HCT116 (cell line): ENCODE data around the gene HS6ST3.

Experiments
- ELF1 ChIP-seq: IDR thresholded peaks from 2 replicates; pipeline ENCODE4 v1.6.1; 2012; ENCODE audit warnings: low read depth, borderline replicate concordance
- EZH2 ChIP-seq: fragments of 200-600 bp; sonication (generic); IDR thresholded peaks from 2 replicates; pipeline ENCODE4 v1.6.1; 2017; ENCODE audit warnings: antibody characterized with exemption, mixed run types
- EZH2phosphoT487 ChIP-seq: fragments of 200-600 bp; IDR thresholded peaks from 2 replicates; pipeline ENCODE4 v1.6.1; 2018; ENCODE audit warnings: antibody characterized with exemption, borderline replicate concordance
- POLR2AphosphoS5 ChIP-seq: IDR thresholded peaks from 2 replicates; pipeline ENCODE4 v1.6.1; 2011; ENCODE audit warnings: mild to moderate bottlenecking, low read depth, low read length, moderate library complexity
- RAD21 ChIP-seq: IDR thresholded peaks from 2 replicates; pipeline ENCODE4 v1.6.1; 2012; ENCODE audit warnings: low read depth, mild to moderate bottlenecking
- SIN3A ChIP-seq: IDR thresholded peaks from 2 replicates; pipeline ENCODE4 v1.6.1; 2012; ENCODE audit warnings: low read depth
- SP1 ChIP-seq: IDR thresholded peaks from 2 replicates; pipeline ENCODE4 v1.6.1; 2012; ENCODE audit warnings: low read depth
- TCF7L2 ChIP-seq: IDR thresholded peaks from 2 replicates; pipeline ENCODE4 v1.7.0; 2011; ENCODE audit warnings: borderline replicate concordance, inconsistent platforms; ENCODE audit not compliant: insufficient read depth, insufficient read length; ENCODE audit errors: extremely low read depth
- YY1 ChIP-seq: IDR thresholded peaks from 2 replicates; pipeline ENCODE4 v1.6.1; 2011; ENCODE audit warnings: low read length, low read depth, moderate library complexity, mild to moderate bottlenecking; ENCODE audit not compliant: insufficient replicate concordance; ENCODE audit errors: extremely low read depth
- TF ChIP-seq, protein P1 (sequence below), 3 experiments: fragments of 200-600 bp in 1 of 3; sonication (generic) in 1 of 3; IDR thresholded peaks in 2 of 3; conservative IDR thresholded peaks in 1 of 3; 2 replicates each; pipeline ENCODE4 v1.5.1; 2012 to 2017; ENCODE audit warnings: low read depth in 2 of 3, low read length in 2 of 3, antibody characterized with exemption in 1 of 3, borderline replicate concordance in 1 of 3, control low read depth in 1 of 3, mild to moderate bottlenecking in 1 of 3, mixed read lengths in 1 of 3, mixed run types in 1 of 3, moderate library complexity in 1 of 3; ENCODE audit not compliant: insufficient read depth in 1 of 3
- TF ChIP-seq, protein P2 (sequence below): IDR thresholded peaks from 2 replicates; pipeline ENCODE4 v1.6.1; 2012; ENCODE audit warnings: low read depth
- TF ChIP-seq, protein P3 (sequence below): IDR thresholded peaks from 2 replicates; pipeline ENCODE4 v1.6.1; 2012

DNA sequence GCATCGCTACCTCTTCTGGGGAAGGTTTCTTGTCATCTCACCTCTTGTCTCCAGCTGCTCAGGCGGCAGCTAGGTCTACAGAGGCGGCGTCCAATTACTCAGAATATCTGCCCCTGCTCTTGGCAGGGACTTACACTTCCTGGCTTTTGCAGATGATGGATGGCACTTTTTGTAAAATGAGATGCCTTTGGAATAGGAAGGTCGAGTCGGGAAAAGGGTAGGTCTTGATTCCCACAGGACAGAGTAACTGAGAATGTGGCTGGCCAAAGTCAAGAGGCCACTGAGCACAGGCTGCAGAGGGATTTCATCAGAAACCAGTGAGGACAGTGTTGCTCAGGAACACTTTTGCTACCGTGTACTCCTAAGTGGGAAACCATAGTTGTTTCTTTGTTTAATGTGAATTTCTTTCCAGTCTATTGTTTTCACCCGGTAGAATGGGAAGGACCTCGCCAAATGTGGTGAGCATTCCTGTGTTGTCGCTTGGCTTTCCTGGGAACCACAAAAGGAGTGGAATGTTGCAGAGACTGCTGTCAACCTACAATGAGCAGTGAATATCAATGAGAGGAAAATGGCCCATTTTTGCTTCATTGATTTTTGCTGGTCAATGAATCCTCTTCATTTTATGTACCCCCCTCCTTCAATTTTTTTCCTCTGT is 383.7 kb downstream of the HS6ST3 start:
- TF ChIP-seq, protein P1, sequence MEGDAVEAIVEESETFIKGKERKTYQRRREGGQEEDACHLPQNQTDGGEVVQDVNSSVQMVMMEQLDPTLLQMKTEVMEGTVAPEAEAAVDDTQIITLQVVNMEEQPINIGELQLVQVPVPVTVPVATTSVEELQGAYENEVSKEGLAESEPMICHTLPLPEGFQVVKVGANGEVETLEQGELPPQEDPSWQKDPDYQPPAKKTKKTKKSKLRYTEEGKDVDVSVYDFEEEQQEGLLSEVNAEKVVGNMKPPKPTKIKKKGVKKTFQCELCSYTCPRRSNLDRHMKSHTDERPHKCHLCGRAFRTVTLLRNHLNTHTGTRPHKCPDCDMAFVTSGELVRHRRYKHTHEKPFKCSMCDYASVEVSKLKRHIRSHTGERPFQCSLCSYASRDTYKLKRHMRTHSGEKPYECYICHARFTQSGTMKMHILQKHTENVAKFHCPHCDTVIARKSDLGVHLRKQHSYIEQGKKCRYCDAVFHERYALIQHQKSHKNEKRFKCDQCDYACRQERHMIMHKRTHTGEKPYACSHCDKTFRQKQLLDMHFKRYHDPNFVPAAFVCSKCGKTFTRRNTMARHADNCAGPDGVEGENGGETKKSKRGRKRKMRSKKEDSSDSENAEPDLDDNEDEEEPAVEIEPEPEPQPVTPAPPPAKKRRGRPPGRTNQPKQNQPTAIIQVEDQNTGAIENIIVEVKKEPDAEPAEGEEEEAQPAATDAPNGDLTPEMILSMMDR (IDR thresholded peaks at IDR 0.05 in 2 of 3, conservative IDR thresholded peaks at IDR 0.05 in 1 of 3; ENCODE audit: borderline replicate concordance in 1 of 3, insufficient read depth in 1 of 3, low read depth in 2 of 3, low read length in 2 of 3) = no peak
- TF ChIP-seq RAD21 = no peak
- TF ChIP-seq SIN3A = no peak
- TF ChIP-seq SP1 = no peak
- TF ChIP-seq, protein P2, sequence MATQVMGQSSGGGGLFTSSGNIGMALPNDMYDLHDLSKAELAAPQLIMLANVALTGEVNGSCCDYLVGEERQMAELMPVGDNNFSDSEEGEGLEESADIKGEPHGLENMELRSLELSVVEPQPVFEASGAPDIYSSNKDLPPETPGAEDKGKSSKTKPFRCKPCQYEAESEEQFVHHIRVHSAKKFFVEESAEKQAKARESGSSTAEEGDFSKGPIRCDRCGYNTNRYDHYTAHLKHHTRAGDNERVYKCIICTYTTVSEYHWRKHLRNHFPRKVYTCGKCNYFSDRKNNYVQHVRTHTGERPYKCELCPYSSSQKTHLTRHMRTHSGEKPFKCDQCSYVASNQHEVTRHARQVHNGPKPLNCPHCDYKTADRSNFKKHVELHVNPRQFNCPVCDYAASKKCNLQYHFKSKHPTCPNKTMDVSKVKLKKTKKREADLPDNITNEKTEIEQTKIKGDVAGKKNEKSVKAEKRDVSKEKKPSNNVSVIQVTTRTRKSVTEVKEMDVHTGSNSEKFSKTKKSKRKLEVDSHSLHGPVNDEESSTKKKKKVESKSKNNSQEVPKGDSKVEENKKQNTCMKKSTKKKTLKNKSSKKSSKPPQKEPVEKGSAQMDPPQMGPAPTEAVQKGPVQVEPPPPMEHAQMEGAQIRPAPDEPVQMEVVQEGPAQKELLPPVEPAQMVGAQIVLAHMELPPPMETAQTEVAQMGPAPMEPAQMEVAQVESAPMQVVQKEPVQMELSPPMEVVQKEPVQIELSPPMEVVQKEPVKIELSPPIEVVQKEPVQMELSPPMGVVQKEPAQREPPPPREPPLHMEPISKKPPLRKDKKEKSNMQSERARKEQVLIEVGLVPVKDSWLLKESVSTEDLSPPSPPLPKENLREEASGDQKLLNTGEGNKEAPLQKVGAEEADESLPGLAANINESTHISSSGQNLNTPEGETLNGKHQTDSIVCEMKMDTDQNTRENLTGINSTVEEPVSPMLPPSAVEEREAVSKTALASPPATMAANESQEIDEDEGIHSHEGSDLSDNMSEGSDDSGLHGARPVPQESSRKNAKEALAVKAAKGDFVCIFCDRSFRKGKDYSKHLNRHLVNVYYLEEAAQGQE = no peak
- no peak for TF ChIP-seq EZH2phosphoT487
- TF ChIP-seq TCF7L2 = no peak
- TF ChIP-seq, protein P3, sequence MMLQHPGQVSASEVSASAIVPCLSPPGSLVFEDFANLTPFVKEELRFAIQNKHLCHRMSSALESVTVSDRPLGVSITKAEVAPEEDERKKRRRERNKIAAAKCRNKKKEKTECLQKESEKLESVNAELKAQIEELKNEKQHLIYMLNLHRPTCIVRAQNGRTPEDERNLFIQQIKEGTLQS = no peak
- no peak for TF ChIP-seq ELF1
- TF ChIP-seq EZH2 = no peak
- no peak for TF ChIP-seq POLR2AphosphoS5
- no peak for TF ChIP-seq YY1
